ENCODE results near the gene FIG4.
"Not testable (repeated sequence)": the region's sequence is repeated elsewhere in the genome, so short reads cannot be mapped to it uniquely, and the experiment has no call there.

The FIG4 gene

DNA sequence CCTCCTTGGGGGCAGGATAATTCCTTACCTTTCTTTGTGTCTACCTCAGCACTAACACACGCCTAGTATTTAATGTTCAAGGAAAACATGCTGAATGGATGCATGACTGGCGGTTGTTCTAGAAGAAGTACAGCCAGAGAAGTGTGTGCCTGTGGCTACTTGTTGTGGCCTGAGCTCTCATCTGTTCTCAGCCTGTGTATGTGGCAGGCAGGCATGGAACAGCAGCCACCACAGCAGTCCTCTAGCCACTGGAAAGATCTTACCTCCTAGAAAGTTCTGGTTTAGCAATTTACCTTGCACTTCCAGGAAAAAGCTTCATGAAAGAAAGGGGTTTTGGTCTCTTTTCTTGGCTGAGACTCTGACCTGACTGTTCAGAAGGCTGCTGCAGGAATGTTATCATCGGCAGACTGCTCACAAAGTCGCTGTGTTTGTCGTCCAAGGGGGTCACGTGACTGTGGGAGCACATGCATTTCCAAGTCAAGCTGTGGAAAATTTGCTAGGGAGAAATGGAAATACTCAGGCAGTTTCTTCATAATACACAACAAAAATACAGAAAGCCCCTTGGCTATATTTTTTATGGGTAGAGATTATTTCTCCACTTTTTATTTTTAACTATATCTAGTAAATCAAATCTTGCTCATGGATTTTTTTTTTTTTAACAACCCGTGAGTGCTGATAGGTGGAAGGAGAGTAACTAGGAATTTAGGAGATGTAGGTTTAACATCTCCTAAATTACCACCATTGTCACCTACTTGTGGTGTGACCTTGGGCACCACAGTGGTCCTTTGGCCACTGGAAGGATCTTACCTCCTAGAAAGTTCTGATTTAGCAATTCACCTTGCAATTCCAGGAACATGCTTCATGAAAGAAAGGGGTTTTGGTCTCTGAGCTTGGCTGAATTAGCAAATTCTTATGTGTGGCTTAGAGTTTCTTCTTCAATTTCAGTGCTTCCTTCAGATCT is 176.2 kb downstream of the FIG4 start:
- Histone ChIP-seq H2BK12ac (ENCODE audit: low read length) (no peak overlapping the region), H3K9me3 (ENCODE audit: insufficient read depth, low read depth, low read length) (peaks cover 2% of the 10 kb centered on the region), H3K14ac (ENCODE audit: low read length) (no peak overlapping the region), H3K36me3 (ENCODE audit: control insufficient read depth in 1 of 2, insufficient read depth in 2 of 2, low read length in 2 of 2) (no peaks in the 10 kb centered on the region), H4K8ac (ENCODE audit: low read depth, low read length) (no peak overlapping the region), H2BK120ac (ENCODE audit: insufficient read depth, low read length, poor library complexity) (no peak overlapping the region), H3K27me3 (ENCODE audit: insufficient read depth, low read length) (no peaks in the 10 kb centered on the region), H3K79me2 (ENCODE audit: control insufficient read depth, insufficient read depth, low read length, poor library complexity) (no peaks in the 10 kb centered on the region), H3K9ac (ENCODE audit: low read length) (no peak overlapping the region), H3K27ac (ENCODE audit: low read depth, low read length) (no peak overlapping the region), H2AFZ (ENCODE audit: insufficient read depth, low read length, poor library complexity) (no peak overlapping the region), H3K79me1 (ENCODE audit: low read length) (no peaks in the 10 kb centered on the region), H4K12ac (ENCODE audit: low read depth, low read length) (no peak overlapping the region), H2BK5ac (ENCODE audit: low read depth, low read length, poor library complexity) (no peak overlapping the region), H4K91ac (ENCODE audit: low read depth, low read length) (no peak overlapping the region), H3K4me2 (ENCODE audit: low read length) (no peak overlapping the region), H2AK5ac (ENCODE audit: low read length) (no peak overlapping the region), H3K18ac (ENCODE audit: low read length) (no peak overlapping the region), H3K4me3 (ENCODE audit: low read depth, low read length) (no peak overlapping the region), H3K4ac (ENCODE audit: low read depth, low read length) (no peak overlapping the region), H3K4me1 (ENCODE audit: control insufficient read depth in 1 of 2, insufficient read depth in 2 of 2, low read length in 2 of 2) (no peaks in the 10 kb centered on the region), H3K23ac (ENCODE audit: low read length) (no peak overlapping the region)
- peak in 1 of 2 donors; percentile 8 for DNase-seq
- no CpG with 5 or more reads among the region's 7 CpGs for WGBS (ENCODE audit: extremely low coverage, insufficient coverage, insufficient read length)

DNA sequence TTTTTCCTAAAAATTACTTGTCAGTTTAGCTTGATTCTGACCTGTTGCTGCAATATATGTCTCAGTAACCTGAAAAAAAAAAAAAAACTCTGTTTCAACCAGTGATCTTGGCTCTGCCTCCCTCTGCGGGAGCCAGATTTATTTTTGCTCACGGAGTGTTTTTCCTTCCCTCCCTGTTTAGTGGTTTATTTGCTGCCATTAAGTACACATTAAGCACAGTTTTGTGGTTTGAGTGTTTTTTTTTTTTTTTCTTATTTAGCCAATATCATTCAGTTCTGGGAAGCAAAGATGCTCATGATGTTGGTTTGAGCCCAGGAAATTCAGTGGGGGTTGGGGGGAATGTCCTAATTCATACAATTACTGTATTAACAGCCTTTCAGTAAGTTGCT is 176.9 kb downstream of the FIG4 start:
- Histone ChIP-seq H4K8ac (ENCODE audit: low read depth, low read length) (no peak overlapping the region), H3K4me3 (ENCODE audit: low read depth, low read length) (no peak overlapping the region), H3K27me3 (ENCODE audit: insufficient read depth, low read length) (no peaks in the 10 kb centered on the region), H3K79me1 (ENCODE audit: low read length) (no peaks in the 10 kb centered on the region), H3K14ac (ENCODE audit: low read length) (no peak overlapping the region), H4K91ac (ENCODE audit: low read depth, low read length) (no peak overlapping the region), H3K79me2 (ENCODE audit: control insufficient read depth, insufficient read depth, low read length, poor library complexity) (no peaks in the 10 kb centered on the region), H2AK5ac (ENCODE audit: low read length) (no peak overlapping the region), H3K18ac (ENCODE audit: low read length) (no peak overlapping the region), H2AFZ (ENCODE audit: insufficient read depth, low read length, poor library complexity) (no peak overlapping the region), H3K36me3 (ENCODE audit: control insufficient read depth in 1 of 2, insufficient read depth in 2 of 2, low read length in 2 of 2) (no peaks in the 10 kb centered on the region), H3K9me3 (ENCODE audit: insufficient read depth, low read depth, low read length) (no peaks in the 10 kb centered on the region), H3K4me1 (ENCODE audit: control insufficient read depth in 1 of 2, insufficient read depth in 2 of 2, low read length in 2 of 2) (no peaks in the 10 kb centered on the region), H3K27ac (ENCODE audit: low read depth, low read length) (no peak overlapping the region), H2BK5ac (ENCODE audit: low read depth, low read length, poor library complexity) (no peak overlapping the region), H2BK120ac (ENCODE audit: insufficient read depth, low read length, poor library complexity) (no peak overlapping the region), H3K4me2 (ENCODE audit: low read length) (no peak overlapping the region), H4K12ac (ENCODE audit: low read depth, low read length) (no peak overlapping the region), H2BK12ac (ENCODE audit: low read length) (no peak overlapping the region), H3K9ac (ENCODE audit: low read length) (no peak overlapping the region), H3K23ac (ENCODE audit: low read length) (no peak overlapping the region), H3K4ac (ENCODE audit: low read depth, low read length) (no peak overlapping the region)
- no peak for DNase-seq
- no CpG with 5 or more reads among the region's 2 CpGs for WGBS (ENCODE audit: extremely low coverage, insufficient coverage, insufficient read length)

DNA sequence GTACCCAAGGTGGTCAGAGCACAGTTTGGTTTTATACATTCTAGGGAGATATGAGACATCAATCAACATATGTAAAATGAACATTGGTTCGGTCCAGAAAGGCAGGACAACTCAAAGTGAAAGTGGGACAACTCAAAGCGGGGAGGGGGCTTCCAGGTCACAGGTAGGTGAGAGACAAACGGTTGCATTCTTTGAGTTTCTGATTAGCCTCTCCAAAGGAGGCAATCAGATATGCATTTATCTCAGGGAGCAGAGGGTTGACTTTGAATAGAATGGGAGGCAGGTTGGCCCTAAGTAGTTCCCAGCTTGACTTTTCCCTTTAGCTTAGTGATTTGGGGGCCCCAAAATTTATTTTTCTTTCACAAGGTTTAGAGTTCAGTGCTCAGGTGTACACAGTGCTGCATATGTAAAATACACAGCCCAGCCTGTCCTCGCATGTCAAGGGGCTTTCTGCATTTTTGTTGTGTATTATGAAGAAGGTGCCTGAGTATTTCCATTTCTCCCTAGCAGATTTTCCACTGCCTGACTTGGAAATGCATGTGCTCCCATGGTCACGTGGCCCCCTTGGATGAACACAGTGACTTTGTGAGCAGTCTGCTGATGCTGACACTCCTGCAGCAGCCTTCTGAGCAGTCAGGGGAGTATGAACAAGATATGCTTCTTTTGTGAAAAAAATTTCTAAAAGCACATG is 178.4 kb downstream of the FIG4 start:
- H3K4me1 ChIP-seq (ENCODE audit: control insufficient read depth in 1 of 2, insufficient read depth in 2 of 2, low read length in 2 of 2); DNase-seq; H3K27ac ChIP-seq (ENCODE audit: low read depth, low read length); H4K8ac ChIP-seq (ENCODE audit: low read depth, low read length); H3K27me3 ChIP-seq (ENCODE audit: insufficient read depth, low read length); H3K4me2 ChIP-seq (ENCODE audit: low read length); H2BK5ac ChIP-seq (ENCODE audit: low read depth, low read length, poor library complexity); H3K23ac ChIP-seq (ENCODE audit: low read length); H3K4me3 ChIP-seq (ENCODE audit: low read depth, low read length); H3K14ac ChIP-seq (ENCODE audit: low read length); H4K12ac ChIP-seq (ENCODE audit: low read depth, low read length); H2BK120ac ChIP-seq (ENCODE audit: insufficient read depth, low read length, poor library complexity); H2AK5ac ChIP-seq (ENCODE audit: low read length); H3K36me3 ChIP-seq (ENCODE audit: control insufficient read depth in 1 of 2, insufficient read depth in 2 of 2, low read length in 2 of 2); H3K79me1 ChIP-seq (ENCODE audit: low read length); H3K4ac ChIP-seq (ENCODE audit: low read depth, low read length); H3K79me2 ChIP-seq (ENCODE audit: control insufficient read depth, insufficient read depth, low read length, poor library complexity); H2BK12ac ChIP-seq (ENCODE audit: low read length); H3K9me3 ChIP-seq (ENCODE audit: insufficient read depth, low read depth, low read length); H2AFZ ChIP-seq (ENCODE audit: insufficient read depth, low read length, poor library complexity); H3K9ac ChIP-seq (ENCODE audit: low read length); H4K91ac ChIP-seq (ENCODE audit: low read depth, low read length); H3K18ac ChIP-seq (ENCODE audit: low read length): not testable (repeated sequence)
- WGBS (ENCODE audit: extremely low coverage, insufficient coverage, insufficient read length): no CpG with 5 or more reads among the region's 5 CpGs

DNA sequence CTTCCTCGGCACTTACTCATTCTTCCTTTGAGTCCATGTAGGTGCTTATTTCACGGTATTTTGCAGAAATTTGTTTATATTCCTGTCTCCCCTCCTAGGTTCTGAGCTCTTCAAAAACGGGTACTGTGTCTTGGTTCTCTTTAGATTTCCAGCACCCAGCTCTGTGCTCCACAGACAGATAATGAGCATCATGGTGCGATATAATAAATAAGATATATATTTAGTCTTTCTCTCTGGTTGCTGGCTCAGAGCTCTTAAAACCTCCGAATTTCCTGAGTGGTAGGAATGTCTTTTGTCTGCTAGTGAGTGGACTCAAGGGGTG is 179.0 kb downstream of the FIG4 start:
- no peak overlapping the region for H3K27ac ChIP-seq (ENCODE audit: low read depth, low read length)
- no peak overlapping the region for H3K18ac ChIP-seq (ENCODE audit: low read length)
- no peak overlapping the region for H2BK120ac ChIP-seq (ENCODE audit: insufficient read depth, low read length, poor library complexity)
- H2AK5ac ChIP-seq (ENCODE audit: low read length): no peak overlapping the region
- H3K36me3 ChIP-seq (ENCODE audit: control insufficient read depth in 1 of 2, insufficient read depth in 2 of 2, low read length in 2 of 2): no peaks in the 10 kb centered on the region
- no peaks in the 10 kb centered on the region for H3K4me1 ChIP-seq (ENCODE audit: control insufficient read depth in 1 of 2, insufficient read depth in 2 of 2, low read length in 2 of 2)
- no peak overlapping the region for H3K23ac ChIP-seq (ENCODE audit: low read length)
- no peaks in the 10 kb centered on the region for H3K79me2 ChIP-seq (ENCODE audit: control insufficient read depth, insufficient read depth, low read length, poor library complexity)
- no peaks in the 10 kb centered on the region for H3K9me3 ChIP-seq (ENCODE audit: insufficient read depth, low read depth, low read length)
- no peak overlapping the region for H3K4ac ChIP-seq (ENCODE audit: low read depth, low read length)
- no peak overlapping the region for H4K12ac ChIP-seq (ENCODE audit: low read depth, low read length)
- no peaks in the 10 kb centered on the region for H3K79me1 ChIP-seq (ENCODE audit: low read length)
- H2BK5ac ChIP-seq (ENCODE audit: low read depth, low read length, poor library complexity): no peak overlapping the region
- H3K4me2 ChIP-seq (ENCODE audit: low read length): no peak overlapping the region
- no CpG with 5 or more reads among the region's 5 CpGs for whole genome bisulfite sequencing (ENCODE audit: extremely low coverage, insufficient coverage, insufficient read length)
- H3K4me3 ChIP-seq (ENCODE audit: low read depth, low read length): no peak overlapping the region
- no peak overlapping the region for H2AFZ ChIP-seq (ENCODE audit: insufficient read depth, low read length, poor library complexity)
- no peak overlapping the region for H3K14ac ChIP-seq (ENCODE audit: low read length)
- H3K27me3 ChIP-seq (ENCODE audit: insufficient read depth, low read length): no peaks in the 10 kb centered on the region
- no peak overlapping the region for H3K9ac ChIP-seq (ENCODE audit: low read length)
- H4K8ac ChIP-seq (ENCODE audit: low read depth, low read length): no peak overlapping the region
- no peak overlapping the region for H2BK12ac ChIP-seq (ENCODE audit: low read length)
- no peak overlapping the region for H4K91ac ChIP-seq (ENCODE audit: low read depth, low read length)
- no peak for DNase-seq
